H7 (cell line): ENCODE measurements around the gene NAA40. TPM values are rescaled to one million over a fixed set of nuclear protein-coding genes. Genes with fewer than 3 reads are reported as not detected.

Source experiments
- DNase-seq: peaks from one replicate; pipeline ENCODE4 v3.0.0; 2012
- H3K27me3 ChIP-seq: 2 replicates; pipeline ENCODE4 v1.6.0; 2011; ENCODE audit warnings: mild to moderate bottlenecking, low read length; ENCODE audit not compliant: control insufficient read depth, insufficient read depth
- H3K36me3 ChIP-seq: replicated peaks from 2 replicates; pipeline ENCODE4 v1.5.1; 2011; ENCODE audit warnings: low read length; ENCODE audit not compliant: control insufficient read depth, insufficient read depth
- H3K4me3 ChIP-seq: 2 replicates; pipeline ENCODE4 v1.5.1; 2011; ENCODE audit warnings: low read depth, mild to moderate bottlenecking, control low read depth, low read length, moderate library complexity; ENCODE audit not compliant: insufficient read depth
- total RNA-seq: library from RNA; depleted of rRNA; stranded (reverse); fragments of >200 nt; shearing (Covaris generic); gene quantifications from 2 replicates; pipeline ENCODE4 v1.2.3, GENCODE V29; 2014

Gene NAA40
- total RNA-seq, 1 experiment from 2014 or later: 15.0 TPM

GRCh38 chr11:63917692-63918506 is 20.9 kb upstream of the NAA40 start:
- DNase-seq: peak; percentile 95
- H3K36me3 ChIP-seq: peaks cover 17% of the 10 kb centered on the region

GRCh38 chr11:63918507-63919191 is 20.2 kb upstream of the NAA40 start:
- peak overlapping the region; percentile 87 for H3K4me3 ChIP-seq
- DNase-seq: peak; percentile 82
- peaks cover 16% of the 10 kb centered on the region for H3K36me3 ChIP-seq
- H3K27me3 ChIP-seq: peaks cover 2% of the 10 kb centered on the region; the same call in 1 of the 2 replicates

More at GRCh38 chr11:63917692-63918506, 20.9 kb upstream of the NAA40 start:
- peak overlapping the region; percentile 87 for H3K4me3 ChIP-seq
- peaks cover under 1% of the 10 kb centered on the region; the same call in 1 of the 2 replicates for H3K27me3 ChIP-seq

- peak; percentile 94 for DNase-seq
- peak overlapping the region; percentile 47 for H3K4me3 ChIP-seq
- H3K27me3 ChIP-seq: peaks cover 2% of the 10 kb centered on the region; the same call in 1 of the 2 replicates
- H3K36me3 ChIP-seq: peaks cover 7% of the 10 kb centered on the region
These were observed 19.3 kb upstream of the NAA40 start for GRCh38 chr11:63919267-63920125.

- Histone ChIP-seq H3K4me3 (peak overlapping the region; percentile 47), H3K27me3 (peaks cover 2% of the 10 kb centered on the region; the same call in 1 of the 2 replicates), H3K36me3 (no peaks in the 10 kb centered on the region)
- peak; percentile 93 for DNase-seq
These were observed 18.5 kb upstream of the NAA40 start for GRCh38 chr11:63920126-63920938.

GRCh38 chr11:63920939-63921417 is 17.8 kb upstream of the NAA40 start:
- H3K4me3 ChIP-seq: peak overlapping the region; percentile 47
- peaks cover 2% of the 10 kb centered on the region; the same call in 1 of the 2 replicates for H3K27me3 ChIP-seq
- H3K36me3 ChIP-seq: no peaks in the 10 kb centered on the region
- peak; percentile 96 for DNase-seq

- Histone ChIP-seq H3K36me3 (no peaks in the 10 kb centered on the region), H3K27me3 (peaks cover 2% of the 10 kb centered on the region; the same call in 1 of the 2 replicates), H3K4me3 (no peak overlapping the region)
- no peak for DNase-seq
These were observed 16.1 kb upstream of the NAA40 start for GRCh38 chr11:63922673-63923192.

GRCh38 chr11:63923319-63923718 is 15.5 kb upstream of the NAA40 start:
- H3K36me3 ChIP-seq: no peaks in the 10 kb centered on the region
- no peak for DNase-seq
- H3K4me3 ChIP-seq: no peak overlapping the region
- peaks cover 5% of the 10 kb centered on the region for H3K27me3 ChIP-seq

- no peak for DNase-seq
- Histone ChIP-seq H3K36me3 (no peaks in the 10 kb centered on the region), H3K27me3 (peaks cover 3% of the 10 kb centered on the region), H3K4me3 (no peak overlapping the region)
These were observed 9.2 kb upstream of the NAA40 start for GRCh38 chr11:63929616-63930015.

GRCh38 chr11:63931045-63931444 is 7.8 kb upstream of the NAA40 start:
- no peak for DNase-seq
- Histone ChIP-seq H3K4me3 (no peak overlapping the region), H3K27me3 (peaks cover 3% of the 10 kb centered on the region), H3K36me3 (no peaks in the 10 kb centered on the region)

- no peak overlapping the region for H3K4me3 ChIP-seq
- H3K36me3 ChIP-seq: no peaks in the 10 kb centered on the region
- H3K27me3 ChIP-seq: peaks cover 3% of the 10 kb centered on the region
- DNase-seq: no peak
These were observed 6.9 kb upstream of the NAA40 start for GRCh38 chr11:63931876-63932275.

GRCh38 chr11:63933459-63933858 is 5.3 kb upstream of the NAA40 start:
- Histone ChIP-seq H3K36me3 (no peaks in the 10 kb centered on the region), H3K4me3 (no peak overlapping the region), H3K27me3 (no peaks in the 10 kb centered on the region; the same call in 1 of the 2 replicates)
- DNase-seq: no peak

GRCh38 chr11:63937713-63938478 is 906 bp upstream of the NAA40 start:
- H3K27me3 ChIP-seq: no peaks in the 10 kb centered on the region; the same call in 1 of the 2 replicates
- peak overlapping the region; percentile 61 for H3K4me3 ChIP-seq
- peak; percentile 84 for DNase-seq
- peaks cover 1% of the 10 kb centered on the region for H3K36me3 ChIP-seq
